HG03175 (cell line): ENCODE measurements around the gene CABLES2.

Source experiments
- ATAC-seq: cut with Tn5 transposase; IDR thresholded peaks from one replicate; pipeline ENCODE4 v1.9.1; 2021; ENCODE audit warnings: mild to moderate bottlenecking, moderate library complexity; ENCODE audit not compliant: unreplicated experiment

CABLES2 gene

DNA sequence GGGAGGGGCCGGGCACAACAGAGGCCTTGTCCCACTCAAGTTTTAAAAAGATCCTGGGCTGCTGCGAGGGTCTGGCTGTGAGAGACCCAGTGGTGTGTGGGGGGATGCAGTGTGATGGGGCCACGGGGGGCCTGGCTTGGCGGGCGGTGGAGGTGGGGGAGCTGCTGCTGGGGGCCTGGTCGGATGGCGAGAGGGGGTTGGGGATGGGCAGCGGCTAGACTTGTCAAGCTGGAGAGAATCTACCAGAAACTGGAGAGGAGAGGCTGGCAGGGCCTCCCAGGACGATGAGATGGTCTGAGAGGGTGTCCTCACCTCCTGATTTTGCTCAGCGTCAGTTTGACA is 15.0 kb downstream of the CABLES2 start:
- ATAC-seq = no peak

- ATAC-seq = no peak
These were observed 15.7 kb downstream of the CABLES2 start for GRCh38 chr20:62391165-62392076.

GRCh38 chr20:62390317-62391164 is 16.5 kb downstream of the CABLES2 start:
- ATAC-seq = no peak

DNA sequence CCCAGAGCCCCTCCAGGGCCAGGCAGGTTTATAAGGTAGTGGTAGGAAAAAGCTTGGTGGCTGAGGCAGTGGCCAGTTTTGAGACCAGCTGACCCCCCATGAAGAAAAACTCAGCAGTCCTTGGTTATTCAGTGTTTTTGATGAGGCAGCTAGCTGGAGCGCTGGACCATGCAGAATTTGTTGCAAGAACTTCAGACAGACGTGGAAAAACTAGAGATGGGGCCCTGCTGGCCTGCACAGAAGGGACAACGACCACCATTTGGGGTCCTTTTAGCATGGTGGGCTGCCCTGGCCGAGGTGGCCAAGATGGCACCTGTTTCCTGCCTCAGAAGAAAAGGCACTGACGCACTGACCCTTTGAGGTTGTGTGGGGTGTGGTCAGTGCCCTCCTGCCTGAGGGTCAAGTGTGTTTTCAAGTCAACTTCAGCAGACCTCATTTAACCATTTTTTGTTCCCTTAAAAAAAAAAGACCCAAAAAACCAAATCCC is 17.4 kb downstream of the CABLES2 start:
- no peak for ATAC-seq

DNA sequence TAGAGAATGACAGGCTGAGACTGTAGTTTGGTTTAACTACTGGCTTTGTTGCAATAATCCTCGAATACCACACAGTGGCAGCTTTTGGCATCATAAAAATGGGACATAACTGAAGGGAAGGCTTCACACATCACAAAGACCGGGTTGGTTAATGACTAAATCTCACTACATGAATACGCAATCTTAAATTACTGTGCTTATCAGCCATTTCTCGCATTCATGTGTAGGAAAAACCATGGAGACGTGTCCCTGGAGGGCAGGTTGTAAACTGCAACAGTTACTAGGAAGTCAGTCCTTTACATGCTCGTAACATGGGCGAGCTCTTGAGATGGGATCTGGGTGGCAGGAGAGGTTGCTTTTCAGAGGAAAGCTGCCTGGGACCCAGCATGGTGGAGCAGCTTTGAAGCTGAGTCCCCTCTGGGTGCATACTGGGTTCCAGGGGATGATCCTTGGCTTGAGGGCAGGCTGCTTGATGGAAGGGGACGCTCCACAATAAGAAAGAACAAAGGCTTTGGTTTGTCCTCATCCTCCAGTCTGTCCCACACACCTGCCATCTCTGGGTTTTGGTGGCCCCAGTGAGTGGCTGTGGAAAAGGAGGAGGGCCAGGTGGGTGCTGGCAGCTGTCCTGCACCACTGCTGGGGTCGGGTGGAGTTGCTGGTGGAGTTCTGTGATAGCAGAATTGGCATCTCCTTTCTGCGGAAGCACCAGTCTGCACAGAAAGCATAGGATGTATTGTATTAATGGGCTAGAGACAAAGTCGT is 18.1 kb downstream of the CABLES2 start:
- no peak for ATAC-seq

GRCh38 chr20:62387933-62388635 is 19.0 kb downstream of the CABLES2 start:
- ATAC-seq = no peak

DNA sequence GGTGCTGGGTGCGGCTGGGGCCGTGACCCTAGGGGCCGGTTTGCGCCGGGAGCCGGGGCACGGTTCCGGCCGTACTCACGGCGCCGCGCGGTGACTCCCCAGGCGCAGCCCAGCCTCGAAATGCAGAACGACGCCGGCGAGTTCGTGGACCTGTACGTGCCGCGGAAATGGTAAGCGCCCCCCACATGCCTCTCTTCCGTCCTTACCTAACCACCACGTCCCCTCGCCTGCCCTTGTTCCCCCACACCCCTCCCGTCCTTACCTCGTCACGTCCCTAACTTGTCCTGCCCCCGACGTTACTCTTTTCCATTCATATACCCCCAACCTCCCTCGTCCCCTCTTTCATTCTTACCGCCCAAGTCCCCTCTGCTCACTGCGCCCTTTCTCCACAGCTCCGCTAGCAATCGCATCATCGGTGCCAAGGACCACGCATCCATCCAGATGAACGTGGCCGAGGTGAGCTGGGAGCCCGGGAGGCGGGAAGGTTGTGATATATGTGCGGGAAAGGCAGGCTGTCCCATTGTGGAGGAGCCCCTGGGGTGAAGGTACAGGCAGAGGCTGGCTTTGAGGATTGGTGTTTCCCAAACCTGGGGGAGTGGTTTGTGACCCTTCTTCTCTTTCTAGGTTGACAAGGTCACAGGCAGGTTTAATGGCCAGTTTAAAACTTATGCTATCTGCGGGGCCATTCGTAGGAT is 19.7 kb downstream of the CABLES2 start:
- no peak for ATAC-seq

DNA sequence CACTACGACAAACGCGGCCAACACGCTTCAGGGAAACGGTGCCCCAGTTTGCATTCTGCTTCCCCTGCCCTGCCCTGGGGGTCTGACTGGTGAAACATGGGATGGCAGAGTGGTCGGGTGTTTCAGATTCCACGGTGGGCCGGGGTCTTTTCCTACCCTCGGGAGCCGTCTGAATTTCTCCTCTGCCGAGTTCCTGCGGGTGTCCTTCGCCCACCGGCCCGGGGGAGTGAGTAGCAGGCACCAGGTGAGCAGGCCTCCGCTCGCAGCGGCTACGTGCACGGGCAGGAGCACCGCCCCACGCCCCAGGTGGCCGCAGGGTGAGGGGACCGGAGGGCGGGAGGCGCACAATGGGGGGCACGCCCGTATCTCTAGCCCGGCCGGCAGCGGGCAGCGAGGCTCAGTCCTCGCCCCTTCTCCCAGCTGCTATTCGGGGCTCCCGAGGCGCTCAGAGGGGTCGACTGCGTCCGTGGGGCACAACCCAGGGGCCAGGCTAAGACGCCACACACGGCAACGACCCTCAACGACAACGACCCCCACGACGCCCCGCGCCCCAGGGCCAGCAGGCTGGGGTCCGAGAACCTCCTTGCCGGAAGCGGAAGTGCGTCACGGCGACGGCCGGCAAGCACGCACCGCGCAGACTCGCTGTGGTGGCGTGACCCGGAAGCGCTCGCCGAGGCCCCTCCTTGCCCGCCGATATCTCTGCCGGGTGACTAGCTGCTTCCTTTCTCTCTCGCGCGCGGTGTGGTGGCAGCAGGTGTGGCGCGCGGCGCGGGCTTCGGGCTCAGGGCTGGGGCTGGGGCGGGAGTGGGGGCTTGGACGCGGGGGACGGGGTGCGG is 20.5 kb downstream of the CABLES2 start, which contains the start of gene RPS21:
Gene RPS21 (plus strand): TSS at position 721 of the 836 bp plus-strand sequence. CDS start 236 bp downstream, outside the sequence.
- peak; percentile 88 for ATAC-seq

DNA sequence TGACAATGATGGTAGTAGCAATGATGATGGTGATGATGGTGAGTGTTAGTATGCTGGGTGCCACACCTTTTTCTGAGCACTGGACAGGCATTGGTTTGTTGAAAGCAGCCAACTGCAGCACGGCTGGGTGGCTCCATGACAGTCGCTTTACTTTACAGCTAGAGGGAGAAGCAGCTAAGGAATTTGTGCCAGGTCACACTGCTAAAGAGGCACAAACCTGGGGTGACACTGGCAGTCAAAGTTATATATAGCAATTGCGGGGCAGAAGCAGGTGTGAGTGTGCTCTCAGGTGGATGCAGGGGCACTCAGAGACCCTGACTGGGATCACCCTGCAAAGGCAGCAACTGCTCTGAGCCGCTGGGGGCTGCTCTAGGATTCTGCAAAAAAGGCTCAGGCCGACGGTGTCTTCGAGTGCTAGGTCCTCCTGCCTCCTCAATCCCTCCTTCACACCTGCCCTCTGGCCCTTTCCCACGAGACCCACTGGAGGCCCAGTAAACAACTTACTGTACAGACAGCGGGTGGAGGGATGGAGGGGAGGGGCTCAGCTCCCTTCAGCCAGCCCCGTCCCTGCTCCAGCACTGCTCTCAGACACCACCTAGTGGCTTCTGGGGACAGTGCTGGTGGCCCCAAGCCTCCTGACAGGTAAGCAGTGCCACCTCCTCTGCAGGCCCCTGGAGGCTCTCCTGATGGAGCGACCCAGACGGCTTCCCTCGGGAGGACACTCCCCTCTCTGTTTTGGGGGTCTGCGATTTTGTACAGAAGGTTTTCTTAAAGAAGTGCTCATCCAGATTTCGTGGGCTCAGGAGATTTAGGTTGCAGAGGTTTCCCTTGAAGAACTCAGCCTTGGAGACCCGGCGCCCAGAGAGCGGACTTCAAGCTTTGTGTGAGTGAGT is 24.5 kb downstream of the CABLES2 start:
- ATAC-seq = peak; percentile 55

DNA sequence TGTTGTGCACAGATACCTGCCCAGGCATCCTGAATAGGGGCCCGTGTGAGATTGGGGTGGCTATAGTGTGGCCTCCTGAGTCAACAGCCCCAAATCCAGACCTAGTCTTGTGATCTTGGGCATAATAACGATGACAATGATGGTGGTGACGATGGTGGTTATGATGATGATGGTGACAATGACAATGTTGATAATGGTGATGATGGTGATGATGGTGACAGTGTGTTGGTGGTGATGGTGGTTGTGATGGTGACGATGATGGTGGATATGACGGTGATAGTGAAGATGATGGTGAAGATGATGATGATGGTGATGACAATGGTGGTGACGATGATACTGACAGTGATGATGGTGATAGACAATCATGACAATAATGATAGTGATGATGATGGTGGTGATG is 25.2 kb downstream of the CABLES2 start:
- no peak for ATAC-seq

- ATAC-seq = no peak
These were observed 25.8 kb downstream of the CABLES2 start for GRCh38 chr20:62381202-62381797.

GRCh38 chr20:62378215-62378614 is 28.9 kb downstream of the CABLES2 start:
- ATAC-seq = no peak

DNA sequence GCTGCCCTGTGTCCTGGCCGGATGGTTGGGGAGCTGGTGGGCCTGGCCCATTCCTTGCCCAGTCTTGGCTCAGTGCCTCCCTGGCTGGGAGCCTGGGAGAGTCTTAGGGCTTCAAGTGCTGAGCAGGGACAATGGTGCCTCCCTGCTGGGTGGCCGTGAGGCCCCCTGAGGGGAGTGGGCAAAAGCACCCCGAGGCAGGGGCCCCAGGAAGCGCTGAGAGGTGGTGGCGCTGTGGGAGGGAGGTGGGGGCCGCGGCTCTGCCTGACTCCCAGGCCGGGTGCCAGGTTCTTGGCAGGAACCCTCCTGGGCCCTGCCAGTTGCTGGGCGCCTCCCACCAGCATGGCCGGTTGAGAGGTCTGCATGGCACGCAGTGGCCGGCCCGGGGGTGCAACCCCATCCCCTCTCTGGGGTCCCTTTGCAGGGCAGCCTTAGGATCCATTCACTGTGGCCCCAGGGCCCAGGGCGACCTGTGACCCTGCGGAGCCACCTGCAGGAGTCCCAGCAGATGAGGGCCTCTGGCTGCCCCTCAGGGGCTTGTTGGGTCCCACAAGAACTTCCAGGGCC is 29.4 kb downstream of the CABLES2 start:
- ATAC-seq = no peak

GRCh38 chr20:62377064-62377461 is 30.0 kb downstream of the CABLES2 start:
- ATAC-seq = no peak

DNA sequence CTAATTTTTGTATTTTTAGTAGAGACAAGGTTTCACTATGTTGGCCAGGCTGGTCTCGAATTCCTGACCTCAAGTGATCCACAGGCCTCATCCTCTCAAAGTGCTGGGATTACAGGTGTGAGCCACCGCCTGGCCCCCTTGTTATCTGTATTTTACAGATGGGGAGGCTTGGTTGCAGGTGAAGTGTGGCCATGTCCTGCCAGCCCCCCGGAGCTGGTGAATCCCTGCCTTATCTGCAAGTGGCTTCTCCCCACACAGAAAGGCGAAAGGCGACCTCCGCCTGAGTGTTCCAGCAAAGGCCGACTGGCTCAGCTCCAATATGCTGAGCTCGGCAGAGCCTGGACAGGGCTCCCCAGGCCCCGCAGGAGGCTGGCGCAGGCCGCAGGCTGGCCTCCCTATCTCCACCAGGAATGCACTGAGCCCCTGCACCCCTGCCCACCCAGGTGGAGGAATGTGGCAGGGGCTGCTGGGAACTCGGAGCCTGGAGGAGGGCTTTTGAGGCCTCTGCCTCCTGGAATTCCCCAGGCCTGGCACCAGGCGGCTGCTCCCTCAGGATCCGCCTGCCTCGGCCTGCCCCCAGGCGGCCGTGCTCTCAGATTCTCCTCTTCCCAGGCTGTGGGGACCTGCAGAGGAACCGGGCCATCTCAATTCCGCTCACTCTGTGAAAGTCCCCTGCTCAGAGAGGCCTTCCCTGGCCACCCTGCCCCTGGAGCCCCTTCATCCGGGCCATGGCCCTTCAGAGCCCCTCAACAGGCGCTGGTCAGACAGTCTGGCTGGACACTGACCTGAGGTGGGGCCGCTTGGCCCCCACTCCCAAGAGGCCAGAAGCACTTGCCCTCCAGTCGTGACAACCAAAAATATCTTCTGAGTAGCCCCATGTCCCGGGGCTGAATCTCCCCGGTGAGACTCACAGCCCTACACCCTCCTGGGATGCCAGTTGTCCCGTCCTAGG is 30.7 kb downstream of the CABLES2 start:
- ATAC-seq = no peak
